Neural progenitor cell (in vitro differentiated cells): ENCODE data around the gene RNF126. TPM values are rescaled to one million over a fixed set of nuclear protein-coding genes. Genes with fewer than 3 reads are reported as not detected.
A peak's percentile ranks its signal among the peaks of the same experiment; 100 is the strongest.

Experiments used
- DNase-seq: peaks from one replicate; pipeline ENCODE4 v3.0.0-alpha.2; 2016; ENCODE audit warnings: low spot score
- H2AFZ ChIP-seq: fragments of 200-600 bp; sonication (generic); replicated peaks from 2 replicates; pipeline ENCODE4 v1.6.1; 2016; ENCODE audit warnings: antibody characterized with exemption
- H3F3A ChIP-seq: fragments of 200-600 bp; sonication (generic); 2 replicates; pipeline ENCODE4 v1.6.1; 2016; ENCODE audit warnings: antibody characterized with exemption, low read depth
- H3K27ac ChIP-seq: fragments of 200-600 bp; sonication (generic); 2 replicates; pipeline ENCODE4 v1.5.1; 2016; ENCODE audit warnings: mild to moderate bottlenecking
- H3K27me3 ChIP-seq: fragments of 200-600 bp; sonication (generic); 2 replicates; pipeline ENCODE4 v1.6.1; 2016; ENCODE audit warnings: mild to moderate bottlenecking, moderate library complexity
- H3K36me3 ChIP-seq: fragments of 200-600 bp; sonication (generic); 2 replicates; pipeline ENCODE4 v1.5.1; 2016
- H3K4me1 ChIP-seq: fragments of 200-600 bp; sonication (generic); 2 replicates; pipeline ENCODE4 v1.6.1; 2016; ENCODE audit warnings: mixed run types
- H3K4me2 ChIP-seq: fragments of 200-600 bp; sonication (generic); 2 replicates; pipeline ENCODE4 v1.6.1; 2016
- H3K4me3 ChIP-seq: fragments of 200-600 bp; sonication (generic); 2 replicates; pipeline ENCODE4 v1.5.1; 2016
- H3K79me2 ChIP-seq: fragments of 200-600 bp; sonication (generic); 2 replicates; pipeline ENCODE4 v1.6.1; 2016; ENCODE audit warnings: low read depth
- H3K9ac ChIP-seq: fragments of 200-600 bp; sonication (generic); 2 replicates; pipeline ENCODE4 v1.6.1; 2016
- H3K9me3 ChIP-seq: fragments of 200-600 bp; sonication (generic); 2 replicates; pipeline ENCODE4 v1.5.1; 2016; ENCODE audit warnings: low read depth
- H4K20me1 ChIP-seq: fragments of 200-600 bp; sonication (generic); 2 replicates; pipeline ENCODE4 v1.6.1; 2016; ENCODE audit warnings: low read depth
- H3K27ac Mint-ChIP-seq: 3 replicates; pipeline ENCODE4 v1.8.0; 2021; ENCODE audit warnings: mixed read lengths
- H3K27me3 Mint-ChIP-seq: 2 replicates; pipeline ENCODE4 v1.8.0; 2022; ENCODE audit warnings: low read depth, mild to moderate bottlenecking, inconsistent platforms, moderate library complexity, mixed read lengths; ENCODE audit not compliant: insufficient read depth
- H3K36me3 Mint-ChIP-seq: 3 replicates; pipeline ENCODE4 v1.8.0; 2021; ENCODE audit warnings: mixed read lengths
- H3K4me1 Mint-ChIP-seq: 3 replicates; pipeline ENCODE4 v1.8.0; 2021; ENCODE audit warnings: mixed read lengths
- H3K4me3 Mint-ChIP-seq: 3 replicates; pipeline ENCODE4 v1.8.0; 2021; ENCODE audit warnings: mild to moderate bottlenecking, moderate library complexity, mixed read lengths
- H3K9me3 Mint-ChIP-seq: 3 replicates; pipeline ENCODE4 v1.8.0; 2020; ENCODE audit warnings: mixed read lengths
- EZH2 ChIP-seq: fragments of 200-600 bp; sonication (generic); IDR thresholded peaks from 2 replicates; pipeline ENCODE4 v1.6.1; 2017; ENCODE audit warnings: antibody characterized with exemption, mild to moderate bottlenecking, moderate library complexity
- EZH2phosphoT487 ChIP-seq: fragments of 200-600 bp; sonication (generic); IDR thresholded peaks from 2 replicates; pipeline ENCODE4 v1.6.1; 2017; ENCODE audit warnings: antibody characterized with exemption
- total RNA-seq: library from RNA; depleted of rRNA; stranded (reverse); fragments of >200 nt; gene quantifications from 2 replicates; pipeline ENCODE4 v1.2.3, GENCODE V29; 2015; ENCODE audit warnings: low replicate concordance
- TF ChIP-seq, protein P1 (sequence below): fragments of 200-600 bp; sonication (generic); IDR thresholded peaks from 2 replicates; pipeline ENCODE4 v1.5.1; 2017; ENCODE audit warnings: antibody characterized with exemption, mild to moderate bottlenecking

RNF126 gene
- total RNA-seq, 1 donor from 2014 or later: 9.7 TPM

DNA sequence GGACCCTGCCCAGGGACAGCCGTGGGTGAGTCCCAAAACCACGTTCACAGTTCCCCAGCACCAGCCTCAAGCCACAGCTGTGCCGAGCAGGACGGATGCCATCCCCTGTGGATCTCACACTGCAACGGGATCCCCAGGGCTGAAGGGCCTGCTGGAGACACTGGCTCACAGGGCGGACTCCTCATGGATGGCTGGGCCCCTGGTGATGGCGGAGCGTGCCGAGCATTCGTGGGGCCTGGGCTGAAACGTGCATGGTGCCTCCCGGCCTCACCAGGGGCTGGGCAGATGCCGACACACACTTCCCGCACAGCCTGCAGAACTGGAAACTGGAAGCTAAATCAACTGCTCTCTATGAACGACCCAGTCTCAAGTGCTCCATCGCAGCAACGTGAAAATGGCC is 9.6 kb downstream of the RNF126 start:
- H3K9me3 ChIP-seq: no peaks in the 10 kb centered on the region
- Mint-ChIP-seq H3K9me3 (no peaks in the 10 kb centered on the region), H3K27ac (peak overlapping the region; percentile 85), H3K4me3 (peak overlapping the region; percentile 57), H3K36me3 (peaks cover 2% of the 10 kb centered on the region), H3K4me1 (no peaks in the 10 kb centered on the region), H3K27me3 (no peaks in the 10 kb centered on the region)
- H3K4me2 ChIP-seq: no peak overlapping the region
- H3K9ac ChIP-seq: no peak overlapping the region
- TF ChIP-seq EZH2 (no peak), EZH2phosphoT487 (no peak)
- TF ChIP-seq, protein P1, sequence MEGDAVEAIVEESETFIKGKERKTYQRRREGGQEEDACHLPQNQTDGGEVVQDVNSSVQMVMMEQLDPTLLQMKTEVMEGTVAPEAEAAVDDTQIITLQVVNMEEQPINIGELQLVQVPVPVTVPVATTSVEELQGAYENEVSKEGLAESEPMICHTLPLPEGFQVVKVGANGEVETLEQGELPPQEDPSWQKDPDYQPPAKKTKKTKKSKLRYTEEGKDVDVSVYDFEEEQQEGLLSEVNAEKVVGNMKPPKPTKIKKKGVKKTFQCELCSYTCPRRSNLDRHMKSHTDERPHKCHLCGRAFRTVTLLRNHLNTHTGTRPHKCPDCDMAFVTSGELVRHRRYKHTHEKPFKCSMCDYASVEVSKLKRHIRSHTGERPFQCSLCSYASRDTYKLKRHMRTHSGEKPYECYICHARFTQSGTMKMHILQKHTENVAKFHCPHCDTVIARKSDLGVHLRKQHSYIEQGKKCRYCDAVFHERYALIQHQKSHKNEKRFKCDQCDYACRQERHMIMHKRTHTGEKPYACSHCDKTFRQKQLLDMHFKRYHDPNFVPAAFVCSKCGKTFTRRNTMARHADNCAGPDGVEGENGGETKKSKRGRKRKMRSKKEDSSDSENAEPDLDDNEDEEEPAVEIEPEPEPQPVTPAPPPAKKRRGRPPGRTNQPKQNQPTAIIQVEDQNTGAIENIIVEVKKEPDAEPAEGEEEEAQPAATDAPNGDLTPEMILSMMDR: no peak
- no peaks in the 10 kb centered on the region for H3K27me3 ChIP-seq
- H3K4me3 ChIP-seq: no peak overlapping the region
- peaks cover 70% of the 10 kb centered on the region for H4K20me1 ChIP-seq
- H3F3A ChIP-seq: no peaks in the 10 kb centered on the region
- no peaks in the 10 kb centered on the region for H3K4me1 ChIP-seq
- peaks cover 69% of the 10 kb centered on the region for H3K79me2 ChIP-seq
- H3K27ac ChIP-seq: no peak overlapping the region
- H2AFZ ChIP-seq: no peak overlapping the region
- H3K36me3 ChIP-seq: no peaks in the 10 kb centered on the region
- no peak for DNase-seq

DNA sequence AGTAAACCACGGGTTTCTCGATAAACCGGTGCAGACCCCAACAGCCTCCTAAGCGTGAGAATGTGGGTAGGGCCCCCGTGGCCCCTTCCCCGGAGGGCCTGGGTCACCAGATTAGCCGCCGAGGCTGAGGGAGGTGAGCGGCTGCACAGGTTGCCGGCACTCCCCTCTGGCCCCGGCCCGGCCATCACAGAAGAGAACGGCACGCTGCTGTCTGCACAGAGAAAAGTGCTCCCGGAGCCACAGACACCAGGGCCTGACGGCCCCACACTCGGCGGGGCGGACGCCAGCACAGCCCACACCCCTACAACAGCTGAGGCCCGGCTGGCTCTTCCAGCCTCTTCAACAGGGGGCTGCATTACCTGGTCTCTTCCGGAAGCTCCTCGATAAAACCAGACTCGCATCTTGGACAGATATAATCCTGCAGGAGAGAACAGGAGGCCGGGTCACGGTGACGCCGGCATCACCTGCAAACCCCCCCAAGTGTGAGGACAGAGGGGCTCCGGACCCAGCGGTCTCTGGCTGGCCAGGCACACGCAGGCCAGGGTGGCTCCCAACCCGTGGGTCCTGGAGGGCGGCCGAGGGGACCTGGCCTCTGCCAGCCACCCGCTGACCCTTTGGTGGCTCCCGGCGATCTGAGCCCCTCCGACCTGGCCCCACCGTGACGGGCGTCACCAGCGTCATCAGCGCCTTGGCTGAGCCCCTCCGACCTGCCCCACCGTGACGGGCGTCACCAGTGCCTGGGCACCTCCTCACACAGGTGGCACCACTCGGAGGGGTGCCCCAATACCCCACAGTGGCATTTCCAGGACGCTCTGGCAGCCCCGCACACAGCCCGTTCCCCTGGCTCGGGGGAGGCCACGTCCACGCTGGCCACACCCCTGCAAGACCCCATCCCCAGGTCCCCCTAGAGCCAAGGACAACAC is 10.3 kb downstream of the RNF126 start:
- TF ChIP-seq, protein P1: no peak
- no peak for TF ChIP-seq EZH2phosphoT487
- TF ChIP-seq EZH2: no peak
- H3F3A ChIP-seq: no peaks in the 10 kb centered on the region
- H3K4me3 ChIP-seq: no peak overlapping the region
- H3K4me2 ChIP-seq: no peak overlapping the region
- H3K27ac Mint-ChIP-seq: no peak overlapping the region
- H3K27me3 ChIP-seq: no peaks in the 10 kb centered on the region
- H3K27me3 Mint-ChIP-seq: no peaks in the 10 kb centered on the region
- H3K4me1 Mint-ChIP-seq: no peaks in the 10 kb centered on the region
- H3K9me3 ChIP-seq: no peaks in the 10 kb centered on the region
- no peak overlapping the region for H3K9ac ChIP-seq
- no peak overlapping the region for H2AFZ ChIP-seq
- no peaks in the 10 kb centered on the region for H3K9me3 Mint-ChIP-seq
- no peak overlapping the region for H3K27ac ChIP-seq
- peaks cover 64% of the 10 kb centered on the region for H4K20me1 ChIP-seq
- no peak overlapping the region for H3K4me3 Mint-ChIP-seq
- DNase-seq: no peak
- peaks cover 62% of the 10 kb centered on the region for H3K79me2 ChIP-seq
- peaks cover 2% of the 10 kb centered on the region for H3K36me3 Mint-ChIP-seq
- H3K36me3 ChIP-seq: no peaks in the 10 kb centered on the region
- H3K4me1 ChIP-seq: no peaks in the 10 kb centered on the region

DNA sequence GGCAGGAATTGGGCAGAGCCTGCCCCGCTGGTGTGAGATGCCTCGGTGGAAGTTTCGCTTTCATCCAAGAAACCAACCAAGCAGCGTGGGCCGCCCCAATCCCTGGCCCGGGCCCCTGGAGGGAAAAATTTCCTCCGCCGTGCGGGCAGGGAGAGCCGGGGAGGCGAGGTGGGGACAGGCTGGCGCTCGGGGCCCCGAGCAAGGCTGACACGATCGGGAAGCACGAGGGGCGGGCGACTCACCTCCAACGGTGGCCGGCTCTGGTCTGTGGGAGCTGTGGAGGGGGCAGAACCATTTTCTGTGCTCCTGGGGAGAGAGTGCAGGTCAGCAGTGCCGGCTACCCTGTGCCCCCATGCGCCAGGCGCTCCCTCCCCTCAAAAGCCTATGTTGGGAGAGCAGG is 11.0 kb downstream of the RNF126 start:
- no peak overlapping the region for H3K27ac Mint-ChIP-seq
- H3K4me1 ChIP-seq: no peaks in the 10 kb centered on the region
- no peak for DNase-seq
- H3K9me3 Mint-ChIP-seq: no peaks in the 10 kb centered on the region
- H3K79me2 ChIP-seq: peaks cover 55% of the 10 kb centered on the region
- no peaks in the 10 kb centered on the region for H3F3A ChIP-seq
- no peaks in the 10 kb centered on the region for H3K27me3 ChIP-seq
- peaks cover 2% of the 10 kb centered on the region for H3K36me3 Mint-ChIP-seq
- H4K20me1 ChIP-seq: peaks cover 58% of the 10 kb centered on the region
- H3K27ac ChIP-seq: no peak overlapping the region
- no peak overlapping the region for H2AFZ ChIP-seq
- no peaks in the 10 kb centered on the region for H3K27me3 Mint-ChIP-seq
- no peak overlapping the region for H3K9ac ChIP-seq
- H3K4me2 ChIP-seq: no peak overlapping the region
- H3K4me3 Mint-ChIP-seq: no peak overlapping the region
- H3K4me3 ChIP-seq: no peak overlapping the region
- H3K36me3 ChIP-seq: no peaks in the 10 kb centered on the region
- no peaks in the 10 kb centered on the region for H3K9me3 ChIP-seq
- TF ChIP-seq EZH2 (no peak), EZH2phosphoT487 (no peak)
- TF ChIP-seq, protein P1: no peak
- no peaks in the 10 kb centered on the region for H3K4me1 Mint-ChIP-seq
